Measurements from ENCODE around the gene ASCC2. TPM values are rescaled to one million over a fixed set of nuclear protein-coding genes. Genes with fewer than 3 reads are reported as not detected.

ASCC2 gene
- total RNA-seq, 1 experiment from 2014 or later, result 43.6 TPM

DNA sequence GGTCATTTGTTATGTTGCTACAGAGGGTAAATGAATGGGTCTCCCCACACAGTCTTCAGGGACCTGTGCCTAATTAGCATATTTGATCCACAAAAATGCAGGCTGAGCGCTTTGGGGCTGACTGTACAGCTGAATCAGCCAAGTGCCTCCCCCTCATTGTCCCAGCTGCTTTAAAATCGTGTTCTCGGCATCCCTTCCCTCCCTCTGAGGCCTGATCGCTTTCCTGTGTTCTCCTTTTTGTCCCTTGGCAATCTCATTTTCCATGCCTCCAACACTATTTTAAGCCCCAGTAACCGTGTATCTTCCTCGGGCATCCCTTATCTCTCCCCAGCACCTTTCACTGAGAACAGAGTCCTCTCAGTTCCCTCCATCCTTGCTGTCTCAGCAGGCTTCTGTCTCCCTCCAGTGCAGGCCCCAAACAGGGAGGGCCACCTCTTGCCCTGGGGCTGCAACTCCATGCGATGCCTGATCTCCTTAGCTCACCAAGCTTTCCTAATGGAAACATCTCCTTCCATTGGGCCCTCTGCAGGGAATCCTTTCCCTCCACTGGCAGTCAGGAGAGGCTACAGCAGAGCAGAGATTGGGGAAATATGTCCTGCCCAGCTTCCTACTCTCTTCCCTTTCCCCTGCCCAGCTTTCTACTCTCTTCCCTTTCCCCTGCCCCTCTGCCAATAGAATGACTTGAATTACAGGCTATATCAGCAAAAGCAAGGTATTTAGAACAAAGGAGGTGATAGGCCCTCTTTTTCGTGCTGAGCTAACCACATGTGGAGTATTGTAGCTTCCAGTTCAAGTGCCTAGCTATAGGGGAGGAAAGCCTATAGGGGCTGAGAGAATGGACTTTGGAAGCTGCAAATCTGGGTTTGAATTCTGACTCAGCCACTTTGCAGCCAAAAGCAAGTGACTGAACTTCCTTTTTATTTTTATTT, 57.1 kb downstream of the ASCC2 start:
- DNase-seq (ENCODE audit: low spot score) (no peak), ATAC-seq (peak; percentile 74)
- peak overlapping the region; percentile 19; the same call in 1 of the 2 replicates for H3K27ac Mint-ChIP-seq
- ChIA-PET CTCF (interaction anchor here (0.9 to 1.6 kb wide), 3 partner anchors 9 to 91 kb away, joined by 3 to 10 read pairs (median 6); no protein-coding TSS in a partner anchor), POLR2A (interaction anchor here (0.6 to 1.0 kb wide), 3 partner anchors 15 to 238 kb away, joined by 3 to 6 read pairs (median 5); no protein-coding TSS in a partner anchor)
- no peak overlapping the region for H3K4me3 Mint-ChIP-seq
- no peaks in the 10 kb centered on the region for H3K27me3 Mint-ChIP-seq (ENCODE audit: low read depth)
- H3K36me3 Mint-ChIP-seq, result no peaks in the 10 kb centered on the region
- TF ChIP-seq, protein P1, sequence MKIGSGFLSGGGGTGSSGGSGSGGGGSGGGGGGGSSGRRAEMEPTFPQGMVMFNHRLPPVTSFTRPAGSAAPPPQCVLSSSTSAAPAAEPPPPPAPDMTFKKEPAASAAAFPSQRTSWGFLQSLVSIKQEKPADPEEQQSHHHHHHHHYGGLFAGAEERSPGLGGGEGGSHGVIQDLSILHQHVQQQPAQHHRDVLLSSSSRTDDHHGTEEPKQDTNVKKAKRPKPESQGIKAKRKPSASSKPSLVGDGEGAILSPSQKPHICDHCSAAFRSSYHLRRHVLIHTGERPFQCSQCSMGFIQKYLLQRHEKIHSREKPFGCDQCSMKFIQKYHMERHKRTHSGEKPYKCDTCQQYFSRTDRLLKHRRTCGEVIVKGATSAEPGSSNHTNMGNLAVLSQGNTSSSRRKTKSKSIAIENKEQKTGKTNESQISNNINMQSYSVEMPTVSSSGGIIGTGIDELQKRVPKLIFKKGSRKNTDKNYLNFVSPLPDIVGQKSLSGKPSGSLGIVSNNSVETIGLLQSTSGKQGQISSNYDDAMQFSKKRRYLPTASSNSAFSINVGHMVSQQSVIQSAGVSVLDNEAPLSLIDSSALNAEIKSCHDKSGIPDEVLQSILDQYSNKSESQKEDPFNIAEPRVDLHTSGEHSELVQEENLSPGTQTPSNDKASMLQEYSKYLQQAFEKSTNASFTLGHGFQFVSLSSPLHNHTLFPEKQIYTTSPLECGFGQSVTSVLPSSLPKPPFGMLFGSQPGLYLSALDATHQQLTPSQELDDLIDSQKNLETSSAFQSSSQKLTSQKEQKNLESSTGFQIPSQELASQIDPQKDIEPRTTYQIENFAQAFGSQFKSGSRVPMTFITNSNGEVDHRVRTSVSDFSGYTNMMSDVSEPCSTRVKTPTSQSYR (CRISPR knock-in tag; IDR thresholded peaks at IDR 0.05), result no peak
- TF ChIP-seq SOX15 (CRISPR knock-in tag; IDR thresholded peaks at IDR 0.05) (no peak), ZNF416 (CRISPR knock-in tag; IDR thresholded peaks at IDR 0.05) (no peak), TP53 (CRISPR knock-in tag; IDR thresholded peaks at IDR 0.05) (no peak), FOXP1 (CRISPR knock-in tag; IDR thresholded peaks at IDR 0.05; ENCODE audit: borderline replicate concordance) (no peak), RELA (CRISPR knock-in tag; IDR thresholded peaks at IDR 0.05; ENCODE audit: borderline replicate concordance) (no peak), ZNF317 (CRISPR knock-in tag; IDR thresholded peaks at IDR 0.05; ENCODE audit: borderline replicate concordance, low read depth) (no peak), ESRRA (CRISPR knock-in tag; IDR thresholded peaks at IDR 0.05; ENCODE audit: borderline replicate concordance) (no peak), TCF7 (CRISPR knock-in tag; IDR thresholded peaks at IDR 0.05; ENCODE audit: low read depth) (no peak)
- TF ChIP-seq, protein P2, sequence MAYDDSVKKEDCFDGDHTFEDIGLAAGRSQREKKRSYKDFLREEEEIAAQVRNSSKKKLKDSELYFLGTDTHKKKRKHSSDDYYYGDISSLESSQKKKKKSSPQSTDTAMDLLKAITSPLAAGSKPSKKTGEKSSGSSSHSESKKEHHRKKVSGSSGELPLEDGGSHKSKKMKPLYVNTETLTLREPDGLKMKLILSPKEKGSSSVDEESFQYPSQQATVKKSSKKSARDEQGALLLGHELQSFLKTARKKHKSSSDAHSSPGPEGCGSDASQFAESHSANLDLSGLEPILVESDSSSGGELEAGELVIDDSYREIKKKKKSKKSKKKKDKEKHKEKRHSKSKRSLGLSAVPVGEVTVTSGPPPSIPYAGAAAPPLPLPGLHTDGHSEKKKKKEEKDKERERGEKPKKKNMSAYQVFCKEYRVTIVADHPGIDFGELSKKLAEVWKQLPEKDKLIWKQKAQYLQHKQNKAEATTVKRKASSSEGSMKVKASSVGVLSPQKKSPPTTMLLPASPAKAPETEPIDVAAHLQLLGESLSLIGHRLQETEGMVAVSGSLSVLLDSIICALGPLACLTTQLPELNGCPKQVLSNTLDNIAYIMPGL (CRISPR knock-in tag; IDR thresholded peaks at IDR 0.05), result no peak
- H3K4me1 Mint-ChIP-seq, result peaks cover 8% of the 10 kb centered on the region
- H3K9me3 Mint-ChIP-seq, result no peaks in the 10 kb centered on the region

DNA sequence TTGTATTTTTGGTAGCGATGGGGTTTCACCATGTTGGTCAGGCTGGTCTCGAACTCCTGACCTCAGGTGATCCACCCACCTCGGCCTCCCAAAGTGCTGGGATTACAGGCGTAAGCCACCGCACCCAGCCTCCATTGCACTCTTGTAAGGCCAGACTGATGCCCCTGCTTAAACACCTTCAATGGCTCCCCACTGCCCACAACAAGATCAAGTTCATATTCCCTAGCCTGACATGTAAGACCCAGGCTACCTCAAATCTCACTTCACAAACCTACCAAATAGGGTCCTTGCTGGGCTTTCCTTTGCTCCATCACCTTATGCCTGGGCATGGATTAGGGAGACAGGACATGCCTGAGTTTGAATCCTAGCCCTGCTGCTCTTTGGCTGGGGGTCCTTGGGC, 57.9 kb downstream of the ASCC2 start:
- POLR2A ChIA-PET, result interaction anchor here (0.6 kb wide), 1 partner anchor 208 kb away, joined by 6 read pairs; no protein-coding TSS in a partner anchor
- H3K4me3 Mint-ChIP-seq, result no peak overlapping the region
- no peaks in the 10 kb centered on the region for H3K36me3 Mint-ChIP-seq
- CTCF ChIA-PET, result no interaction called here
- ATAC-seq (no peak), DNase-seq (ENCODE audit: low spot score) (no peak)
- H3K27me3 Mint-ChIP-seq (ENCODE audit: low read depth), result no peaks in the 10 kb centered on the region
- TF ChIP-seq ZNF671 (CRISPR knock-in tag; IDR thresholded peaks at IDR 0.05) (no peak), EMX1 (CRISPR knock-in tag; IDR thresholded peaks at IDR 0.05) (no peak), ZNF423 (CRISPR knock-in tag; IDR thresholded peaks at IDR 0.05) (no peak), CBFB (CRISPR knock-in tag; IDR thresholded peaks at IDR 0.05; ENCODE audit: low read depth) (no peak)
- no peak overlapping the region for H3K27ac Mint-ChIP-seq
- H3K9me3 Mint-ChIP-seq, result no peaks in the 10 kb centered on the region
- H3K4me1 Mint-ChIP-seq, result peaks cover 3% of the 10 kb centered on the region

DNA sequence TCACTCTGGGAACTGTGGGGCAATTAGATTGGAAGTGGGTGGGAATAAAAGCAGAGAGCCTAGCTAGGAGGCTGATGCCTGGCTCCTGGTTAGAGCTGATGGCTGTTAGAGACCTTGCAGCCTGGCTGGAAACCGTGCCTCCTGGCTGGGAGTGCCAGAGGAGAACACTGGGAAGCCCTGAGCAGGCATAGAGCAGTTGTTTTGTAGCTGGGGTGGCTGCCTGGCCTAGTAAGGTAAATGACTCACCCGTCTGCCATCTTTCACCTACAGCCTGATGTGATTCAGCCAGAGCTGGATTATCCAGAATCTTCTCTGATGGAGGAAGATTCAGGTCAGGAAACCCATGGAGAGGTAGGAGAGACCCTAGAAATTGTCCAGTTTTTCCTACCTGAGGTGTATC, 64.8 kb downstream of the ASCC2 start:
- CTCF ChIA-PET, result interaction anchor here (0.5 to 2.6 kb wide), 13 partner anchors 8 to 741 kb away, joined by 3 to 10 read pairs (median 3); no protein-coding TSS in a partner anchor
- Mint-ChIP-seq H3K36me3 (peaks cover 20% of the 10 kb centered on the region), H3K9me3 (no peaks in the 10 kb centered on the region), H3K27ac (no peak overlapping the region), H3K4me3 (no peak overlapping the region), H3K4me1 (peaks cover 4% of the 10 kb centered on the region), H3K27me3 (ENCODE audit: low read depth) (no peaks in the 10 kb centered on the region)
- POLR2A ChIA-PET, result interaction anchor here (0.6 to 0.7 kb wide), 3 partner anchors 12 to 41 kb away, joined by 3 to 4 read pairs (median 3); no protein-coding TSS in a partner anchor
- ATAC-seq (peak; percentile 25; the same call in 1 of the 2 replicates), DNase-seq (ENCODE audit: low spot score) (no peak)
- no peak for TF ChIP-seq ZBTB21 (CRISPR knock-in tag; IDR thresholded peaks at IDR 0.05; ENCODE audit: borderline replicate concordance)
- TF ChIP-seq GRHL2 (CRISPR knock-in tag; IDR thresholded peaks at IDR 0.05; ENCODE audit: insufficient replicate concordance, severe bottlenecking), result no peak
- TF ChIP-seq, protein P3, sequence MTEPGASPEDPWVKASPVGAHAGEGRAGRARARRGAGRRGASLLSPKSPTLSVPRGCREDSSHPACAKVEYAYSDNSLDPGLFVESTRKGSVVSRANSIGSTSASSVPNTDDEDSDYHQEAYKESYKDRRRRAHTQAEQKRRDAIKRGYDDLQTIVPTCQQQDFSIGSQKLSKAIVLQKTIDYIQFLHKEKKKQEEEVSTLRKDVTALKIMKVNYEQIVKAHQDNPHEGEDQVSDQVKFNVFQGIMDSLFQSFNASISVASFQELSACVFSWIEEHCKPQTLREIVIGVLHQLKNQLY (CRISPR knock-in tag; IDR thresholded peaks at IDR 0.05), result no peak
- no peak for TF ChIP-seq SP1 (CRISPR knock-in tag; conservative IDR thresholded peaks at IDR 0.05)
- TF ChIP-seq, protein P4, sequence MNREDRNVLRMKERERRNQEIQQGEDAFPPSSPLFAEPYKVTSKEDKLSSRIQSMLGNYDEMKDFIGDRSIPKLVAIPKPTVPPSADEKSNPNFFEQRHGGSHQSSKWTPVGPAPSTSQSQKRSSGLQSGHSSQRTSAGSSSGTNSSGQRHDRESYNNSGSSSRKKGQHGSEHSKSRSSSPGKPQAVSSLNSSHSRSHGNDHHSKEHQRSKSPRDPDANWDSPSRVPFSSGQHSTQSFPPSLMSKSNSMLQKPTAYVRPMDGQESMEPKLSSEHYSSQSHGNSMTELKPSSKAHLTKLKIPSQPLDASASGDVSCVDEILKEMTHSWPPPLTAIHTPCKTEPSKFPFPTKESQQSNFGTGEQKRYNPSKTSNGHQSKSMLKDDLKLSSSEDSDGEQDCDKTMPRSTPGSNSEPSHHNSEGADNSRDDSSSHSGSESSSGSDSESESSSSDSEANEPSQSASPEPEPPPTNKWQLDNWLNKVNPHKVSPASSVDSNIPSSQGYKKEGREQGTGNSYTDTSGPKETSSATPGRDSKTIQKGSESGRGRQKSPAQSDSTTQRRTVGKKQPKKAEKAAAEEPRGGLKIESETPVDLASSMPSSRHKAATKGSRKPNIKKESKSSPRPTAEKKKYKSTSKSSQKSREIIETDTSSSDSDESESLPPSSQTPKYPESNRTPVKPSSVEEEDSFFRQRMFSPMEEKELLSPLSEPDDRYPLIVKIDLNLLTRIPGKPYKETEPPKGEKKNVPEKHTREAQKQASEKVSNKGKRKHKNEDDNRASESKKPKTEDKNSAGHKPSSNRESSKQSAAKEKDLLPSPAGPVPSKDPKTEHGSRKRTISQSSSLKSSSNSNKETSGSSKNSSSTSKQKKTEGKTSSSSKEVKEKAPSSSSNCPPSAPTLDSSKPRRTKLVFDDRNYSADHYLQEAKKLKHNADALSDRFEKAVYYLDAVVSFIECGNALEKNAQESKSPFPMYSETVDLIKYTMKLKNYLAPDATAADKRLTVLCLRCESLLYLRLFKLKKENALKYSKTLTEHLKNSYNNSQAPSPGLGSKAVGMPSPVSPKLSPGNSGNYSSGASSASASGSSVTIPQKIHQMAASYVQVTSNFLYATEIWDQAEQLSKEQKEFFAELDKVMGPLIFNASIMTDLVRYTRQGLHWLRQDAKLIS (CRISPR knock-in tag; IDR thresholded peaks at IDR 0.05; ENCODE audit: borderline replicate concordance), result no peak
- TF ChIP-seq, protein P5, sequence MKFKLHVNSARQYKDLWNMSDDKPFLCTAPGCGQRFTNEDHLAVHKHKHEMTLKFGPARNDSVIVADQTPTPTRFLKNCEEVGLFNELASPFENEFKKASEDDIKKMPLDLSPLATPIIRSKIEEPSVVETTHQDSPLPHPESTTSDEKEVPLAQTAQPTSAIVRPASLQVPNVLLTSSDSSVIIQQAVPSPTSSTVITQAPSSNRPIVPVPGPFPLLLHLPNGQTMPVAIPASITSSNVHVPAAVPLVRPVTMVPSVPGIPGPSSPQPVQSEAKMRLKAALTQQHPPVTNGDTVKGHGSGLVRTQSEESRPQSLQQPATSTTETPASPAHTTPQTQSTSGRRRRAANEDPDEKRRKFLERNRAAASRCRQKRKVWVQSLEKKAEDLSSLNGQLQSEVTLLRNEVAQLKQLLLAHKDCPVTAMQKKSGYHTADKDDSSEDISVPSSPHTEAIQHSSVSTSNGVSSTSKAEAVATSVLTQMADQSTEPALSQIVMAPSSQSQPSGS (CRISPR knock-in tag; IDR thresholded peaks at IDR 0.05; ENCODE audit: borderline replicate concordance, low read depth), result no peak

All from WTC11 (cell line).